Measurements from ENCODE around the gene MSL1.

MSL1 gene

DNA sequence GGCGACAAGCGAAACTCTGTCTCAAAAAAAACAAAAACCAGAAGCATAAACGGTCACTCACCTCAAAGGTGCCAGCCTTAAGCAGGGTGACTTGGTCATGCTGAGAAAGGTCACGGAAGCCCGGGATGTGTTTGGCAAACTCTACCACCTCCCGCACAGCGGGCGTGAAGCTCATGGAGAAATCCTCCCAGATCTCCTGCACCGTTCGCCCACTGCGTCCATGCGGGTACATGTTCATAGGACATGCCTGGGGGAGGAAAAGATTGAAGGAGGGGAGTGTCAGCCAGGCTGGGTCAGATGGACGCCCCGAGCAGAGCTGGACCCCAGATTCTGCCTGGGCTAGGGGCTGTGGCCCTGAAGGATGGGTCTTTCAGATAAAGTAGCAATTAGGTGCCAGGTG is 26.9 kb upstream of the MSL1 start:
- ChIA-PET POLR2A (interaction anchor here (1.3 kb wide), 1 partner anchor 19 kb away, joined by 3 read pairs; no protein-coding TSS in a partner anchor), CTCF (interaction anchor here (1.2 kb wide), 1 partner anchor 8 kb away, joined by 3 read pairs; no protein-coding TSS in a partner anchor)
- TF ChIP-seq FOXK2 (IDR thresholded peaks at IDR 0.05) (no peak), SP1 (IDR thresholded peaks at IDR 0.05) (no peak), BHLHE40 (IDR thresholded peaks at IDR 0.05; ENCODE audit: borderline replicate concordance) (no peak), CTBP1 (IDR thresholded peaks at IDR 0.05; ENCODE audit: borderline replicate concordance) (no peak), SUZ12 (IDR thresholded peaks at IDR 0.05) (no peak), TARDBP (IDR thresholded peaks at IDR 0.05) (no peak), FOXM1 (IDR thresholded peaks at IDR 0.05; ENCODE audit: borderline replicate concordance) (no peak), L3MBTL2 (conservative IDR thresholded peaks at IDR 0.05) (no peak), LEF1 (IDR thresholded peaks at IDR 0.05; ENCODE audit: borderline replicate concordance) (no peak)
- TF ChIP-seq, protein P1, sequence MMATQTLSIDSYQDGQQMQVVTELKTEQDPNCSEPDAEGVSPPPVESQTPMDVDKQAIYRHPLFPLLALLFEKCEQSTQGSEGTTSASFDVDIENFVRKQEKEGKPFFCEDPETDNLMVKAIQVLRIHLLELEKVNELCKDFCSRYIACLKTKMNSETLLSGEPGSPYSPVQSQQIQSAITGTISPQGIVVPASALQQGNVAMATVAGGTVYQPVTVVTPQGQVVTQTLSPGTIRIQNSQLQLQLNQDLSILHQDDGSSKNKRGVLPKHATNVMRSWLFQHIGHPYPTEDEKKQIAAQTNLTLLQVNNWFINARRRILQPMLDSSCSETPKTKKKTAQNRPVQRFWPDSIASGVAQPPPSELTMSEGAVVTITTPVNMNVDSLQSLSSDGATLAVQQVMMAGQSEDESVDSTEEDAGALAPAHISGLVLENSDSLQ (IDR thresholded peaks at IDR 0.05) = no peak
- no peak for DNase-seq (ENCODE audit: extremely low spot score)

DNA sequence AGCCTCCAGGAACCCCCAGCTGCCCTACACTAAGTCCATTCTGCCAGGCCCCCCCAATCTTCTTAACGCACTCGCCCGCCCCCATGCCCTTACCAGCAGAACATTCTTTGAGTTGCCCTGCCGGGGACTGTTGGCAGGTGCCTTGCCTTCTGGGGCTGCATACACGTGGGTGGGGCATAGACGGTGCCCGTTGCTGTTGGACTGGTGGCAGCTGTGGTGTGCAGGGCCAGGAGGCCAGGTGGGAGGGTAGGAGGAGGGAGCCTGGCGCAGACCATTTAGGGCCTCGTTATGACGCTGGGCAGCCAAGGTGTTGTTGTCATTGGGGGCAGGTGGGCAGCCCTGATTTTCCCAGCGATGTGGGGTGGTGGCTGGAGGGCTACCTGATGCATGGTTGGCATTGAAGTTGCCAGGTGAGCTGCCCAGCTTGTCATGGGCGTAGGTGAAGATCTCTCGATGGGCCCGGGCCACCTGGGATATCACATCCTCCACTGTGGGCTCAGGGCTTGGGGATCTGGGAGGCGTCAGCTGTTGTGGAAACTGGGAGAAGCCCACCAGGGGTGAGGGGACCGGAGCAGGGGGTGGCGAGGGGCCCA is 26.3 kb upstream of the MSL1 start:
- ChIA-PET CTCF (interaction anchor here (1.2 kb wide), 1 partner anchor 9 kb away, joined by 3 read pairs; no protein-coding TSS in a partner anchor), POLR2A (interaction anchor here (1.3 kb wide), 1 partner anchor 19 kb away, joined by 3 read pairs; no protein-coding TSS in a partner anchor)
- no peak for DNase-seq (ENCODE audit: extremely low spot score)
- TF ChIP-seq SUZ12 (IDR thresholded peaks at IDR 0.05) (no peak), HDGF (IDR thresholded peaks at IDR 0.05; ENCODE audit: borderline replicate concordance) (no peak), ELF4 (IDR thresholded peaks at IDR 0.05) (no peak), NFRKB (IDR thresholded peaks at IDR 0.05) (no peak), FOXK2 (IDR thresholded peaks at IDR 0.05) (no peak), ZNF384 (IDR thresholded peaks at IDR 0.05) (no peak), L3MBTL2 (conservative IDR thresholded peaks at IDR 0.05) (no peak), LEF1 (IDR thresholded peaks at IDR 0.05; ENCODE audit: borderline replicate concordance) (no peak), TARDBP (IDR thresholded peaks at IDR 0.05) (no peak), CTBP1 (IDR thresholded peaks at IDR 0.05; ENCODE audit: borderline replicate concordance) (no peak), BHLHE40 (IDR thresholded peaks at IDR 0.05; ENCODE audit: borderline replicate concordance) (no peak), ARNT (IDR thresholded peaks at IDR 0.05) (no peak), FOXM1 (IDR thresholded peaks at IDR 0.05; ENCODE audit: borderline replicate concordance) (no peak)
- TF ChIP-seq, protein P1 (IDR thresholded peaks at IDR 0.05) = no peak

DNA sequence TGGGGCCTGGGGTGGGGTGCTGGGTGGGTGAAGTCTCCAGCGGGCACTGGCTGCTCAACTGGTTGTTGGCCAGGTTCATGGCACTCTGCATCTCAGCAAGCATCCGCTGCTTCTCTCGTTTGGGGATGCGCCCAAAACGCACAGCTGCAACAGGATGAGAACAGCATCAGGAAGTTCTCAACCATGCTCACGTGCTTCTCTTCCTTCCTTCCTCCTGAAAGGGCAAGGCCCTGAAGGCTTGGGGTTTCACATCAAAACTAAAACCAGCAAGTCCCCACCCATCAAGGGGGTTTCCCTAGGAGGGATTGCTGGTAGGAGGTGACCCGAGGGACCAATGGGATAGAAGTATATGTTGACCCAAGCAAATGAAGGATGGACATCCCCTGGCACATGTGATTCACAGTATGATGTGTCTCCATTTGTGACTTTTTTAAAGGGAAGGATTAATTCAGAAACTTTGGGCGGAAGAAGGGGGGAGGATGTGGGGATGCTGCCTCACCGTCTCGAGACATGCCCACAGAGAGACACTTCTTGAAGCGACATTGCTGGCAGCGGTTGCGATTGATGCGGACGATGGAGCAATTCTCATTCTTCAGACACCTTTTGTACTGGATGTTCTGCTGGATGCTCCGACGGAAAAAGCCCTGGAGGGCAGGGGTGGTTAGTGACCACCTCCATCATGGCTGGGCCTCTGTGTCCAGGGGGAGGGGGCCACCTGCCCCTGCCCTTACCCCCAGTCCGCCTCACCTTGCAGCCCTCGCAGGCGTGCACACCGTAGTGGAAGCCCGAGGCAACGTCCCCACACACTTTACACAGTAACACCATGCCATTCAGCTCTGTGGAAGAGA is 25.6 kb upstream of the MSL1 start:
- no peak for DNase-seq (ENCODE audit: extremely low spot score)
- TF ChIP-seq HDGF (IDR thresholded peaks at IDR 0.05; ENCODE audit: borderline replicate concordance) (no peak), NFRKB (IDR thresholded peaks at IDR 0.05) (no peak), ELF4 (IDR thresholded peaks at IDR 0.05) (no peak), FOXA1 (IDR thresholded peaks at IDR 0.05) (no peak), BHLHE40 (IDR thresholded peaks at IDR 0.05; ENCODE audit: borderline replicate concordance) (no peak), LEF1 (IDR thresholded peaks at IDR 0.05; ENCODE audit: borderline replicate concordance) (no peak), TARDBP (IDR thresholded peaks at IDR 0.05) (no peak), FOXK2 (IDR thresholded peaks at IDR 0.05) (no peak), ARNT (IDR thresholded peaks at IDR 0.05) (no peak), FOXM1 (IDR thresholded peaks at IDR 0.05; ENCODE audit: borderline replicate concordance) (no peak), SUZ12 (IDR thresholded peaks at IDR 0.05) (no peak)
- TF ChIP-seq, protein P1 (IDR thresholded peaks at IDR 0.05) = no peak
- CTCF ChIA-PET = interaction anchor here (2.3 kb wide), 1 partner anchor 21 kb away, joined by 8 read pairs; no protein-coding TSS in a partner anchor
- POLR2A ChIA-PET = interaction anchor here (1.3 kb wide), 1 partner anchor 18 kb away, joined by 3 read pairs; no protein-coding TSS in a partner anchor

DNA sequence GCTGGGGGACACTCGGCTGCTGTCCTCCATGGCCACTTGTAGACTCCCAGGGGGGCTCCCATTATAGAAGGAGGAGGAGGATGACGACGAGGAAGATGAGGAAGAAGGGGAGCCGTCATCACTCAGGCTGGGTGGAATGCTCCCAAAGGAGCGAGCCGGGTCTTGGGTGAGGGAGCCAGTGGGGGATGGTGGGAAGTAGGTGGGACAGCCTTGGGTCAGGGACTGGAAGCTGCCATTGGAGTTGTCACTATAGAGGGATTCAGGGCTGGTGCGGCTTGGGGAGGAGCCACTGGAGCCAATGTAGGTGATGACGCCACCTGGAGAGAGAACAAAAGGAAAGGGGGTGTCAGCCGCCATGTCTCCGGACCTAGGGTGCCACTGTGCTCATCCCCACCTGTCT is 24.7 kb upstream of the MSL1 start:
- no peak for DNase-seq (ENCODE audit: extremely low spot score)
- TF ChIP-seq HDGF (IDR thresholded peaks at IDR 0.05; ENCODE audit: borderline replicate concordance) = no peak
- TF ChIP-seq, protein P1 (IDR thresholded peaks at IDR 0.05) = no peak
- ChIA-PET CTCF (interaction anchor here (0.6 to 2.3 kb wide), 4 partner anchors 11 to 106 kb away, joined by 3 to 8 read pairs (median 6); no protein-coding TSS in a partner anchor), POLR2A (interaction anchor here (0.7 kb wide), 1 partner anchor 26 kb away, joined by 3 read pairs; no protein-coding TSS in a partner anchor)

All from HEK293T (cell line).